AG09309 (cell line): Measurements from ENCODE around the gene RRP9.

Experiments
- DNase-seq: peaks from one replicate; pipeline ENCODE4 v3.0.0-alpha.2; 2010; ENCODE audit warnings: low read depth
- H3K4me3 ChIP-seq: 2 replicates; pipeline ENCODE4 v1.5.1; 2011; ENCODE audit warnings: mild to moderate bottlenecking, low read depth, low read length, moderate library complexity; ENCODE audit not compliant: control insufficient read depth
- TF ChIP-seq, protein P1 (sequence below): IDR thresholded peaks from 2 replicates; pipeline ENCODE4 v1.5.1; 2011; ENCODE audit warnings: mild to moderate bottlenecking, low read depth, low read length, inconsistent platforms; ENCODE audit not compliant: insufficient read depth, control insufficient read depth; ENCODE audit errors: missing control alignments

Gene RRP9

DNA sequence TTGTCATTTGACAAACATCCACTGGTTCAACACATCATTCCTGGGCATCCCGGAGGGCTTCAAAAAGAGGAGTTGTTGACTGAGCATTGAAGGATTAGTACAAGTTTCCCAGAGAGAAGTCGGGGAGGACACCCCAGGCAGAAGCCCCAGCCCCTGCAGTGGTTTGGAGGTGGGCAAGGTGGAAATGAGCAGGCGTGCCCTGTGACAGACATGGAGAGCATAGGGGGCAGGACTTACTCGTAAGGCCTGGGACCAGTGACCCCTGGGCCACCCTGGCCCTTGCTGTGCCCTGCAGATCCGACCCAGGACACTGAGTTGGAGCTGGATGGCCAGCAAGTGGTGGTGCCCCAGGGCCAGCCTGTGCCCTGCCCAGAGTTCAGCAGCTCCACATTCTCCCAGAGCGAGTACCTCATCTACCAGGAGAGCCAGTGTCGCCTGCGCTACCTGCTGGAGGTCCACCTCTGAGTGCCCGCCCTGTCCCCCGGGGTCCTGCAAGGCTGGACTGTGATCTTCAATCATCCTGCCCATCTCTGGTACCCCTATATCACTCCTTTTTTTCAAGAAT is 6.4 kb upstream of the RRP9 start:
- H3K4me3 ChIP-seq = no peak overlapping the region
- DNase-seq = no peak
- TF ChIP-seq, protein P1, sequence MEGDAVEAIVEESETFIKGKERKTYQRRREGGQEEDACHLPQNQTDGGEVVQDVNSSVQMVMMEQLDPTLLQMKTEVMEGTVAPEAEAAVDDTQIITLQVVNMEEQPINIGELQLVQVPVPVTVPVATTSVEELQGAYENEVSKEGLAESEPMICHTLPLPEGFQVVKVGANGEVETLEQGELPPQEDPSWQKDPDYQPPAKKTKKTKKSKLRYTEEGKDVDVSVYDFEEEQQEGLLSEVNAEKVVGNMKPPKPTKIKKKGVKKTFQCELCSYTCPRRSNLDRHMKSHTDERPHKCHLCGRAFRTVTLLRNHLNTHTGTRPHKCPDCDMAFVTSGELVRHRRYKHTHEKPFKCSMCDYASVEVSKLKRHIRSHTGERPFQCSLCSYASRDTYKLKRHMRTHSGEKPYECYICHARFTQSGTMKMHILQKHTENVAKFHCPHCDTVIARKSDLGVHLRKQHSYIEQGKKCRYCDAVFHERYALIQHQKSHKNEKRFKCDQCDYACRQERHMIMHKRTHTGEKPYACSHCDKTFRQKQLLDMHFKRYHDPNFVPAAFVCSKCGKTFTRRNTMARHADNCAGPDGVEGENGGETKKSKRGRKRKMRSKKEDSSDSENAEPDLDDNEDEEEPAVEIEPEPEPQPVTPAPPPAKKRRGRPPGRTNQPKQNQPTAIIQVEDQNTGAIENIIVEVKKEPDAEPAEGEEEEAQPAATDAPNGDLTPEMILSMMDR = no peak

DNA sequence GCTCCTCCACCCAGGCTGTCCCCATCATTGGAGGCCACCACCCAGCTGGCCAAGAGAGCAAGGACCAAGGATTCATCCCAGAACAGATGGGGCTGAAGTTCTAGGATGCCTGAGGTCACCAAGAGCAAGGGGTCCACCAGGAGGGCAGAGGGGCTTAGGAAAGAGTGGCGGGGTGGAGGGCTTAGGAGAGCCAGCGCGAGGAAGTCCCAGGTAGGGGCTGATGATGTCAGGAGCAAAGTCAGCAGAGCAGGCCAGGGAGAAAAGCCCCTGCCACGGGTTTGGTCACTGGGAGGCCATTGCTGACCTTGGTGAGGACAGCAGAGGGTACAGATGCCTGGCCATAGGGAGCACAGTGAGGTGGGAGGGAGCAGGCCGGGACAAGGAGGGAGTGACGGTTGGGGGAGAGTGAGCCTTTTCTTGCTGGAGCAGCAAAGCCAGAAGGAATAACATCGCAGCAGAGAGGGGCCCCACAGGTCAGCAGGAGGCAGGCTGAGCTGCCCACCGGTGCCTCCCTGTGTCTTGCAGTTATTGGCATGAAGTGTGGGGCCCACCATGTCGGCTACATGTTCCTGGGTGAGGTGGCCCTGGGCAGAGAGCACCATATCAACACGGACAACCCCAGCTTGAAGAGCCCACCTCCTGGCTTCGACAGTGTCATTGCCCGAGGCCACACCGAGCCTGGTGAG is 5.7 kb upstream of the RRP9 start:
- TF ChIP-seq, protein P1 = no peak
- DNase-seq = no peak
- no peak overlapping the region for H3K4me3 ChIP-seq

DNA sequence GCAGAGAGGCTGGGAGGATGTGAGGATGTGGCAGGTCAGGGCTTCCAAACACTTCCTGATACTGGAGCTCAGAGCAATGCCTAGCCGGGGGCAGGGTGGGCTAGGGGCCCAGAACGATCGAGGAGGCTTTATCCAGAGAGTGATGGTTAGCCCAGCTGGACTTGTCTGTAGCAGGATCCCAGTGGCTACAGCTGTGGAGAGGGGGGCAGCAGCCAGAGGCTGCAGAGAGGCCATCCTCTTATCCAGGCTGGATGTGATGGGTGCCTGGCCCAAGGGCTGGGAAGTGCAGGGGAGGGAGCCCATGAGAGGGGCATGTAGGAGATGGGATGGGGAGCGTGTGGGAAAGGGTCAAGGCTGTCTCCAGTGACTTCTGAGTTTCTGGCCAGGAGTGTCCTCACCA is 5.1 kb upstream of the RRP9 start:
- TF ChIP-seq, protein P1 = no peak
- H3K4me3 ChIP-seq = no peak overlapping the region
- DNase-seq = no peak

GRCh38 chr3:51945926-51946705 is 4.4 kb upstream of the RRP9 start:
- H3K4me3 ChIP-seq = no peak overlapping the region
- TF ChIP-seq, protein P1 = no peak
- no peak for DNase-seq

DNA sequence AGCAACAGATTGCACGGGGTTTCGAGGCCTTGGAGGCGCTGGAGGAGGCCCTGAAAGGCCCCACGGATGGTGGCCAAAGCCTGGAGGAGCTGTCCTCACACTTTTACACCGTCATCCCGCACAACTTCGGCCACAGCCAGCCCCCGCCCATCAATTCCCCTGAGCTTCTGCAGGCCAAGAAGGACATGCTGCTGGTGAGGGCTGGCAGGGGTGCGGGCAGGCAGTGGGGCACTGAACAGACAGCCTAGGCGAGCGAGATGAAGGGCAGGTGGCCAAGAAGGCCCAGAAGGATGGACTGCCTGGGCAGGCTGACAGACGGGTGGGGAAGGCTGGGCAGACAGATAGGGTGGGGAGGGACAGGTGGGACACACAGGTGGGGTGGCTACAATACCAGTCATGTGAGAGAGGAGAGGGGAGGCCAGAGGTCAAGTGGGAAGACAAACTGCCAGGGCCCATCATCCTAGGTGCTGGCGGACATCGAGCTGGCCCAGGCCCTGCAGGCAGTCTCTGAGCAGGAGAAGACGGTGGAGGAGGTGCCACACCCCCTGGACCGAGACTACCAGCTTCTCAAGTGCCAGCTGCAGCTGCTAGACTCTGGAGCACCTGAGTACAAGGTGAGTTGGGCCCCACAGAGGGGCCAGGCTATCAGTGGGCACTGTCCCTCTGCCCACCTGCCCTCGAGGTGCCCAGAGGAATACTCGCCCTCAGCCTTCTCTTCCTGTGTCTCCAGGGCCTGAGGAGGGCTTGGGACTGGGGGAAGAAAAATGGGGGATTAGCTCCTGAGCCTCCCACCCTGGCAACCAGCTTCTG is 3.5 kb upstream of the RRP9 start:
- no peak overlapping the region for H3K4me3 ChIP-seq
- DNase-seq = no peak
- TF ChIP-seq, protein P1 = no peak

DNA sequence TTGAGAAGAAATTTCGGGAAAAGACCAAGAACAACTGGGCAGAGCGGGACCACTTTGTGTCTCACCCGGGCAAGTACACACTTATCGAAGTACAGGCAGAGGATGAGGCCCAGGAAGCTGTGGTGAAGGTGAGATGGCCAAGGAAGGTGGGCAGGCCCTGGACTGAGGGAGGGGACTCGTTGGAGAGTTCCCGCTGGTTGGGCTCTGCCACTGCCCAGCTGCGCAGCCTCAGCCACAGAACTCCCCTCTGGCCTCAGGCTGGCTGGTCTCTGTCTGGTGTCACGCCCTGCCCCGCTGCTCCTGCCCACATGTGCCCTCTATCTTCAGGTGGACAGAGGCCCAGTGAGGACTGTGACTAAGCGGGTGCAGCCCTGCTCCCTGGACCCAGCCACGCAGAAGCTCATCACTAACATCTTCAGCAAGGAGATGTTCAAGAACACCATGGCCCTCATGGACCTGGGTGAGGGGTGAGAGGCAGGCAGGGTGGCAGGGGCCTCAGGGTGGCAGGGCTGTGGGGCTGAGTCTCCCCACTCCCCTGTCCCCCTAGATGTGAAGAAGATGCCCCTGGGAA is 2.8 kb upstream of the RRP9 start:
- DNase-seq = no peak
- H3K4me3 ChIP-seq = no peak overlapping the region

More for the DNA sequence above, 2.8 kb upstream of the RRP9 start:
- TF ChIP-seq, protein P1 = no peak
